ENCODE results near the gene RUSC1. TPM values are rescaled to one million over a fixed set of nuclear protein-coding genes. Genes with fewer than 3 reads are reported as not detected.

RUSC1 gene
- total RNA-seq, 2 donors from 2014 or later, result 22.3 to 30.0 TPM

GRCh38 chr1:155379631-155380090 is 59.0 kb downstream of the RUSC1 start:
- no peak for ATAC-seq (replicated peaks)
- Mint-ChIP-seq H3K4me3 (no peak overlapping the region), H3K36me3 (ENCODE audit: low read depth) (peaks cover 80% of the 10 kb centered on the region), H3K4me1 (no peaks in the 10 kb centered on the region), H3K27me3 (no peaks in the 10 kb centered on the region), H3K9me3 (no peaks in the 10 kb centered on the region), H3K27ac (no peak overlapping the region)

Other genes with a start within 250 kb of the RUSC1 start
- gene EFNA3, start 242.1 kb upstream of the RUSC1 start, total RNA-seq, result 10 to 100 TPM in 1 of 2 donors, 1 to 10 TPM in 1; 4.1 to 10.8 TPM
- gene EFNA1, start 193.0 kb upstream of the RUSC1 start, total RNA-seq, result under 1 TPM in 1 of 2 donors, not detected in 1; 0.48 TPM
- 10 to 100 TPM; 42.8 to 47.3 TPM for gene SLC50A1, start 185.0 kb upstream of the RUSC1 start, total RNA-seq
- gene DPM3, start 180.4 kb upstream of the RUSC1 start, total RNA-seq, result 10 to 100 TPM; 29.4 to 40.6 TPM
- gene KRTCAP2, start 147.6 kb upstream of the RUSC1 start, total RNA-seq, result 100 to 1,000 TPM; 108 to 166 TPM
- 10 to 100 TPM; 10.6 to 16.6 TPM for gene TRIM46, start 147.0 kb upstream of the RUSC1 start, total RNA-seq
- gene THBS3, start 113.0 kb upstream of the RUSC1 start, total RNA-seq, result 10 to 100 TPM; 11.8 to 26.8 TPM
- 10 to 100 TPM; 31.3 to 59.9 TPM for gene MTX1, start 112.2 kb upstream of the RUSC1 start, total RNA-seq
- 10 to 100 TPM; 20.7 to 32.1 TPM for gene ENTREP3, start 65.4 kb upstream of the RUSC1 start, total RNA-seq
- 100 to 1,000 TPM in 1 of 2 donors, 10 to 100 TPM in 1; 84.0 to 123 TPM for gene SCAMP3, start 58.5 kb upstream of the RUSC1 start, total RNA-seq
- 100 to 1,000 TPM in 1 of 2 donors, 10 to 100 TPM in 1; 87.7 to 131 TPM for gene CLK2, start 47.4 kb upstream of the RUSC1 start, total RNA-seq
- 1 to 10 TPM; 4.1 to 6.0 TPM for gene HCN3, start 43.4 kb upstream of the RUSC1 start, total RNA-seq
- gene PKLR, start 19.5 kb upstream of the RUSC1 start, total RNA-seq, result not detected
- gene FDPS, start 12.0 kb upstream of the RUSC1 start, total RNA-seq, result 100 to 1,000 TPM; 319 to 371 TPM
- 10 to 100 TPM; 42.5 to 71.1 TPM for gene ASH1L, start 241.9 kb downstream of the RUSC1 start, total RNA-seq